ENCODE results near the gene RIN1.

GRCh38 chr11:66339686-66340483 lies 3.7 kb upstream of the RIN1 start:
- TF ChIP-seq CTCF (IDR thresholded peaks at IDR 0.05), result no peak
- TF ChIP-seq POLR2A (IDR thresholded peaks at IDR 0.05), result no peak

All from uterus (tissue), 2 donors.